Measurements from ENCODE around the gene ZFAND3.

The ZFAND3 gene

GRCh38 chr6:38001386-38001785, 181.9 kb downstream of the ZFAND3 start:
- no peak for TF ChIP-seq GATA2 (IDR thresholded peaks at IDR 0.05; ENCODE audit: low read depth, low read length)
- no peak for TF ChIP-seq GATA3 (IDR thresholded peaks at IDR 0.05; ENCODE audit: low read depth, low read length)

GRCh38 chr6:38004908-38005307, 185.4 kb downstream of the ZFAND3 start:
- TF ChIP-seq GATA2 (IDR thresholded peaks at IDR 0.05; ENCODE audit: low read depth, low read length): no peak
- TF ChIP-seq GATA3 (IDR thresholded peaks at IDR 0.05; ENCODE audit: low read depth, low read length): no peak

- TF ChIP-seq GATA2 (IDR thresholded peaks at IDR 0.05; ENCODE audit: low read depth, low read length) (no peak), GATA3 (IDR thresholded peaks at IDR 0.05; ENCODE audit: low read depth, low read length) (no peak)
Measured at GRCh38 chr6:38011937-38012336, 192.4 kb downstream of the ZFAND3 start.

- no peak for TF ChIP-seq GATA3 (IDR thresholded peaks at IDR 0.05; ENCODE audit: low read depth, low read length)
- TF ChIP-seq GATA2 (IDR thresholded peaks at IDR 0.05; ENCODE audit: low read depth, low read length): no peak
Measured at GRCh38 chr6:38012573-38012972, 193.0 kb downstream of the ZFAND3 start.

GRCh38 chr6:38015341-38015740, 195.8 kb downstream of the ZFAND3 start:
- TF ChIP-seq GATA2 (IDR thresholded peaks at IDR 0.05; ENCODE audit: low read depth, low read length): no peak
- no peak for TF ChIP-seq GATA3 (IDR thresholded peaks at IDR 0.05; ENCODE audit: low read depth, low read length)

GRCh38 chr6:38016824-38017223, 197.3 kb downstream of the ZFAND3 start:
- no peak for TF ChIP-seq GATA3 (IDR thresholded peaks at IDR 0.05; ENCODE audit: low read depth, low read length)
- no peak for TF ChIP-seq GATA2 (IDR thresholded peaks at IDR 0.05; ENCODE audit: low read depth, low read length)

GRCh38 chr6:38018755-38019165, 199.2 kb downstream of the ZFAND3 start:
- TF ChIP-seq GATA3 (IDR thresholded peaks at IDR 0.05; ENCODE audit: low read depth, low read length): no peak
- TF ChIP-seq GATA2 (IDR thresholded peaks at IDR 0.05; ENCODE audit: low read depth, low read length): no peak

- no peak for TF ChIP-seq GATA3 (IDR thresholded peaks at IDR 0.05; ENCODE audit: low read depth, low read length)
- TF ChIP-seq GATA2 (IDR thresholded peaks at IDR 0.05; ENCODE audit: low read depth, low read length): no peak
Measured at GRCh38 chr6:38020593-38020992, 201.1 kb downstream of the ZFAND3 start.

GRCh38 chr6:38021029-38021428, 201.5 kb downstream of the ZFAND3 start:
- no peak for TF ChIP-seq GATA3 (IDR thresholded peaks at IDR 0.05; ENCODE audit: low read depth, low read length)
- TF ChIP-seq GATA2 (IDR thresholded peaks at IDR 0.05; ENCODE audit: low read depth, low read length): no peak

GRCh38 chr6:38021571-38021970, 202.0 kb downstream of the ZFAND3 start:
- TF ChIP-seq GATA2 (IDR thresholded peaks at IDR 0.05; ENCODE audit: low read depth, low read length) (no peak), GATA3 (IDR thresholded peaks at IDR 0.05; ENCODE audit: low read depth, low read length) (no peak)

GRCh38 chr6:38022688-38023087, 203.2 kb downstream of the ZFAND3 start:
- TF ChIP-seq GATA2 (IDR thresholded peaks at IDR 0.05; ENCODE audit: low read depth, low read length) (no peak), GATA3 (IDR thresholded peaks at IDR 0.05; ENCODE audit: low read depth, low read length) (no peak)

GRCh38 chr6:38024908-38025307, 205.4 kb downstream of the ZFAND3 start:
- TF ChIP-seq GATA2 (IDR thresholded peaks at IDR 0.05; ENCODE audit: low read depth, low read length) (no peak), GATA3 (IDR thresholded peaks at IDR 0.05; ENCODE audit: low read depth, low read length) (no peak)

- TF ChIP-seq GATA2 (IDR thresholded peaks at IDR 0.05; ENCODE audit: low read depth, low read length) (no peak), GATA3 (IDR thresholded peaks at IDR 0.05; ENCODE audit: low read depth, low read length) (no peak)
Measured at GRCh38 chr6:38025451-38025850, 205.9 kb downstream of the ZFAND3 start.

GRCh38 chr6:38027685-38028373, 208.3 kb downstream of the ZFAND3 start:
- no peak for TF ChIP-seq GATA2 (IDR thresholded peaks at IDR 0.05; ENCODE audit: low read depth, low read length)
- no peak for TF ChIP-seq GATA3 (IDR thresholded peaks at IDR 0.05; ENCODE audit: low read depth, low read length)

- no peak for TF ChIP-seq GATA2 (IDR thresholded peaks at IDR 0.05; ENCODE audit: low read depth, low read length)
Measured at GRCh38 chr6:38030380-38030779, 210.9 kb downstream of the ZFAND3 start.

- TF ChIP-seq GATA2 (IDR thresholded peaks at IDR 0.05; ENCODE audit: low read depth, low read length) (no peak), GATA3 (IDR thresholded peaks at IDR 0.05; ENCODE audit: low read depth, low read length) (no peak)
Measured at GRCh38 chr6:38032797-38033196, 213.3 kb downstream of the ZFAND3 start.
